Keratinocyte (primary cell): ENCODE results near the gene PSMA3. TPM values are rescaled to one million over a fixed set of nuclear protein-coding genes. Genes with fewer than 3 reads are reported as not detected.

Experiments used
- DNase-seq: peaks from one replicate; pipeline ENCODE4 v3.0.0-alpha.2; 2011; ENCODE audit warnings: low read depth, missing footprints, low spot score
- FAIRE-seq: peaks from 2 replicates; lab custom pipeline; 2011; peaks lifted over from hg19 to GRCh38; lab: Jason Lieb, UNC
- H2AFZ ChIP-seq: 2 replicates; pipeline ENCODE4 v1.6.0; 2012; ENCODE audit warnings: low read length, control low read depth, inconsistent platforms; ENCODE audit not compliant: control insufficient read depth
- H3K27ac ChIP-seq: 2 replicates; pipeline ENCODE4 v1.5.1; 2011; ENCODE audit warnings: low read length; ENCODE audit not compliant: control insufficient read depth, insufficient read depth
- H3K27me3 ChIP-seq: 3 replicates; pipeline ENCODE4 v1.6.0; 2011; ENCODE audit warnings: low read length; ENCODE audit not compliant: control insufficient read depth, insufficient read depth; ENCODE audit errors: extremely low read depth
- H3K36me3 ChIP-seq, 2 experiments: 2 replicates in 1 of 2; 3 replicates in 1 of 2; pipeline ENCODE4 v1.5.1; 2011; ENCODE audit warnings: low read length in 2 of 2, mild to moderate bottlenecking in 1 of 2; ENCODE audit not compliant: control insufficient read depth in 2 of 2, insufficient read depth in 2 of 2; ENCODE audit errors: extremely low read depth in 1 of 2
- H3K4me1 ChIP-seq: 3 replicates; pipeline ENCODE4 v1.5.1; 2011; ENCODE audit warnings: low read length; ENCODE audit not compliant: control insufficient read depth, insufficient read depth; ENCODE audit errors: extremely low read depth
- H3K4me2 ChIP-seq: 3 replicates; pipeline ENCODE4 v1.6.0; 2011; ENCODE audit warnings: low read depth, low read length; ENCODE audit not compliant: control insufficient read depth, insufficient read depth; ENCODE audit errors: extremely low read depth
- H3K4me3 ChIP-seq, 3 experiments: fragments of 200-600 bp in 1 of 3; sonication (generic) in 1 of 3; 2 replicates in 2 of 3; 3 replicates in 1 of 3; pipeline ENCODE4 v1.5.1; 2011 to 2016; ENCODE audit warnings: low read length in 3 of 3, mild to moderate bottlenecking in 3 of 3, control low read depth in 2 of 3, inconsistent platforms in 1 of 3, low read depth in 1 of 3, mixed read lengths in 1 of 3, mixed run types in 1 of 3, moderate library complexity in 1 of 3; ENCODE audit not compliant: control insufficient read depth in 2 of 3, insufficient read depth in 2 of 3; ENCODE audit errors: extremely low read depth in 1 of 3
- H3K79me2 ChIP-seq: 2 replicates; pipeline ENCODE4 v1.6.0; 2012; ENCODE audit warnings: low read length; ENCODE audit not compliant: control insufficient read depth, insufficient read depth
- H3K9ac ChIP-seq: 3 replicates; pipeline ENCODE4 v1.6.0; 2011; ENCODE audit warnings: low read length; ENCODE audit not compliant: control insufficient read depth, insufficient read depth; ENCODE audit errors: extremely low read depth
- H3K9me1 ChIP-seq: 3 replicates; pipeline ENCODE4 v1.6.0; 2011; ENCODE audit warnings: low read length; ENCODE audit not compliant: control insufficient read depth, insufficient read depth; ENCODE audit errors: extremely low read depth
- H3K9me3 ChIP-seq: 2 replicates; pipeline ENCODE4 v1.5.1; 2012; ENCODE audit warnings: low read depth, low read length; ENCODE audit not compliant: control insufficient read depth
- H4K20me1 ChIP-seq: 3 replicates; pipeline ENCODE4 v1.6.0; 2011; ENCODE audit warnings: low read length; ENCODE audit not compliant: control insufficient read depth, insufficient read depth; ENCODE audit errors: extremely low read depth
- CTCF ChIP-seq, 3 experiments: IDR thresholded peaks in 1 of 3; conservative IDR thresholded peaks in 1 of 3; optimal IDR thresholded peaks in 1 of 3; 2 replicates in 2 of 3; 3 replicates in 1 of 3; pipeline versions ENCODE3 to v1.5.1; 2011; ENCODE audit warnings: low read length in 3 of 3, mild to moderate bottlenecking in 3 of 3, moderate library complexity in 2 of 3, control low read depth in 1 of 3, inconsistent platforms in 1 of 3; ENCODE audit not compliant: insufficient read depth in 2 of 3; ENCODE audit errors: extremely low read depth in 1 of 3
- EZH2 ChIP-seq: IDR thresholded peaks from one replicate; pipeline ENCODE4 v1.6.1; 2012; ENCODE audit warnings: inconsistent platforms, mild to moderate bottlenecking, low read length, moderate library complexity
- dilution Hi-C: fragments of 300-500 bp; cut with MboI; formaldehyde crosslinking; loops from one replicate; pipeline ENCODE4 v1.7.0; 2020; ENCODE audit warnings: low sequenced_read_pairs; ENCODE audit not compliant: extremely low pct_ligation_motif_present
- polyA plus RNA-seq, 5 experiments: library from polyadenylated mRNA; depleted of rRNA in 3 of 5; stranded (reverse) in 3 of 5; stranded (forward) in 1 of 5; unstranded in 1 of 5; fragments of >200 nt; gene quantifications; 1 replicate in 1 of 5; 2 replicates in 3 of 5; 3 replicates in 1 of 5; pipeline versions ENCODE4 v1.2.1 to v1.2.3, GENCODE V29; 2011 to 2012; ENCODE audit warnings: missing spikeins in 2 of 5, low read depth in 1 of 5, low replicate concordance in 1 of 5

PSMA3 gene
- polyA plus RNA-seq, 1 donor (not counting 4 experiments of a cell fraction or from before 2014, with no cell fraction given) = 325 TPM

- H3K4me3 ChIP-seq = no peak overlapping the region
- dilution Hi-C loops = no loop called here
Observed at GRCh38 chr14:58281969-58282368, 37.3 kb downstream of the PSMA3 start.

GRCh38 chr14:58282925-58283593, 38.4 kb downstream of the PSMA3 start:
- Histone ChIP-seq H3K36me3 (peaks cover 2 to 17% of the 10 kb centered on the region in 2 experiments), H3K27me3 (no peaks in the 10 kb centered on the region), H4K20me1 (no peaks in the 10 kb centered on the region), H3K9me1 (no peaks in the 10 kb centered on the region), H2AFZ (no peak overlapping the region), H3K9me3 (no peaks in the 10 kb centered on the region), H3K4me2 (no peak overlapping the region), H3K27ac (no peak overlapping the region), H3K4me1 (peaks cover 17% of the 10 kb centered on the region), H3K79me2 (peaks cover 78% of the 10 kb centered on the region), H3K9ac (no peak overlapping the region), H3K4me3 (no peak overlapping the region)
- DNase-seq (no peak), FAIRE-seq (no peak)
- dilution Hi-C loops = no loop called here
- TF ChIP-seq EZH2 = no peak
- no peak for TF ChIP-seq CTCF (optimal IDR thresholded peaks at IDR 0.05 in 1 of 3, IDR thresholded peaks at IDR 0.05 in 1 of 3, conservative IDR thresholded peaks at IDR 0.05 in 1 of 3; ENCODE audit: extremely low read depth in 1 of 3, insufficient read depth in 2 of 3, low read length in 3 of 3)

More at GRCh38 chr14:58281969-58282368, 37.3 kb downstream of the PSMA3 start:
- Histone ChIP-seq H3K9ac (peak overlapping the region; percentile 12), H2AFZ (no peak overlapping the region), H3K4me1 (peaks cover 16% of the 10 kb centered on the region), H4K20me1 (no peaks in the 10 kb centered on the region), H3K9me3 (no peaks in the 10 kb centered on the region), H3K79me2 (peaks cover 79% of the 10 kb centered on the region), H3K9me1 (no peaks in the 10 kb centered on the region), H3K4me2 (peak overlapping the region; percentile 70), H3K27ac (peak overlapping the region; percentile 62), H3K36me3 (peaks cover 5 to 10% of the 10 kb centered on the region in 2 experiments), H3K27me3 (no peaks in the 10 kb centered on the region)
- TF ChIP-seq EZH2 (no peak), CTCF (optimal IDR thresholded peaks at IDR 0.05 in 1 of 3, IDR thresholded peaks at IDR 0.05 in 1 of 3, conservative IDR thresholded peaks at IDR 0.05 in 1 of 3; ENCODE audit: extremely low read depth in 1 of 3, insufficient read depth in 2 of 3, low read length in 3 of 3) (no peak)
- FAIRE-seq = no peak
- no peak for DNase-seq
